ENCODE results near the gene NOP14.
"Not testable (repeated sequence)": the region's sequence is repeated elsewhere in the genome, so short reads cannot be mapped to it uniquely, and the experiment has no call there.

NOP14 gene

GRCh38 chr4:2941138-2942036 lies 21.8 kb downstream of the NOP14 start:
- DNase-seq = no peak

GRCh38 chr4:2940267-2941137 lies 22.7 kb downstream of the NOP14 start:
- no peak for DNase-seq

- no peak for DNase-seq
Observed at GRCh38 chr4:2939383-2940243, 23.6 kb downstream of the NOP14 start.

- DNase-seq = no peak
Observed at GRCh38 chr4:2938906-2939305, 24.3 kb downstream of the NOP14 start.

- not testable (repeated sequence) for DNase-seq
Observed at GRCh38 chr4:2938411-2938810, 24.8 kb downstream of the NOP14 start.

- DNase-seq = no peak
Observed at GRCh38 chr4:2937986-2938385, 25.2 kb downstream of the NOP14 start.

GRCh38 chr4:2937146-2937857 lies 25.9 kb downstream of the NOP14 start:
- DNase-seq = no peak

GRCh38 chr4:2936773-2937145 lies 26.4 kb downstream of the NOP14 start:
- no peak for DNase-seq

- no peak for DNase-seq
Observed at GRCh38 chr4:2935762-2936743, 27.2 kb downstream of the NOP14 start.

GRCh38 chr4:2934813-2935761 lies 28.1 kb downstream of the NOP14 start:
- peak; percentile 80 for DNase-seq

GRCh38 chr4:2934077-2934812 lies 29.0 kb downstream of the NOP14 start:
- DNase-seq = no peak

- DNase-seq = no peak
Observed at GRCh38 chr4:2933566-2934076, 29.6 kb downstream of the NOP14 start.

- DNase-seq = no peak
Observed at GRCh38 chr4:2932951-2933565, 30.1 kb downstream of the NOP14 start.

- DNase-seq = no peak
Observed at GRCh38 chr4:2932321-2932950, 30.8 kb downstream of the NOP14 start.

GRCh38 chr4:2931512-2932301 lies 31.5 kb downstream of the NOP14 start:
- DNase-seq = peak; percentile 40

- DNase-seq = no peak
Observed at GRCh38 chr4:2930758-2931511, 32.3 kb downstream of the NOP14 start.
